ENCODE data around the gene SLC16A8.

DNA sequence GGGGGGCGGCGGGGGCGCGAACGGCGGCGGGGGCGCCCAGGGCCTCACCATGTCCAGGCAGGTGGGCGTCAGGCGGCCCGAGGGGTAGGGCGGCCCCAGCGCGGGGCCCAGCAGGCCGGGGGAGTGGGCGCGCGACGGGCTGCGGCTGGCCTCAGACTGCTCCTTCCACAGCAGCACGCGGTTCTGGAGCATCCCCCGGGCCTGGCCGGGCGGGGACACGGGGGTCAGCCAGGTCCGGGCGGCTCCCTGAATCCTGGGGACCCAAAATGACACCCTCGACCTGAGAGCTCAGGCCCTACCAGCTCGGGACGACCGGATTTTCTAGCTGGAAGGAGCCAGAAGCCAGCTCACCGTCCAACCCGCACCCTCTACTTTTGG, 5.5 kb upstream of the SLC16A8 start:
- TF ChIP-seq CTCF (IDR thresholded peaks at IDR 0.05 in 2 of 3, conservative IDR thresholded peaks at IDR 0.05 in 1 of 3; ENCODE audit: borderline replicate concordance in 1 of 3, insufficient read depth in 1 of 3, low read depth in 2 of 3, low read length in 2 of 3), result no peak
- no peak for TF ChIP-seq RAD21 (IDR thresholded peaks at IDR 0.05; ENCODE audit: low read depth)

All from HCT116 (cell line).